Thyroid gland (tissue), 4 donors: Measurements from ENCODE around the gene ZNF142. TPM values are rescaled to one million over a fixed set of nuclear protein-coding genes. Genes with fewer than 3 reads are reported as not detected.

ENCODE experiments used
- DNase-seq, 2 donors: peaks; one replicate each; pipeline ENCODE4 v3.0.0-alpha.2; 2019
- H3K27ac ChIP-seq, 3 donors: fragments of 200-600 bp; sonication (generic); 1 replicate in 2 of 3; 2 replicates in 1 of 3; pipeline ENCODE4 v1.5.1; 2016 to 2019; ENCODE audit warnings: mild to moderate bottlenecking in 1 of 3, moderate library complexity in 1 of 3
- H3K27me3 ChIP-seq: fragments of 200-600 bp; sonication (generic); one replicate; pipeline ENCODE4 v1.5.1; 2019
- H3K36me3 ChIP-seq, 2 donors: fragments of 200-600 bp; sonication (generic); one replicate each; pipeline ENCODE4 v1.5.1; 2016 to 2019
- H3K4me1 ChIP-seq, 2 donors: fragments of 200-600 bp; sonication (generic); one replicate each; pipeline ENCODE4 v1.5.1; 2017 to 2019
- H3K4me3 ChIP-seq, 3 donors: fragments of 200-600 bp; sonication (generic); replicated peaks in 1 of 3; 1 replicate in 2 of 3; 2 replicates in 1 of 3; pipeline ENCODE4 v1.5.1; 2016; ENCODE audit warnings: mild to moderate bottlenecking in 1 of 3
- H3K9me3 ChIP-seq: fragments of 200-600 bp; sonication (generic); one replicate; pipeline ENCODE4 v1.5.1; 2017
- CTCF ChIP-seq, 6 experiments: fragments of 200-600 bp in 3 of 6; fragments of 450-650 bp in 3 of 6; sonication (generic) in 3 of 6; IDR thresholded peaks; one replicate each; pipeline ENCODE4 v1.5.1; 2016 to 2019; ENCODE audit warnings: antibody characterized with exemption in 6 of 6, mild to moderate bottlenecking in 2 of 6, inconsistent platforms in 1 of 6, moderate library complexity in 1 of 6
- POLR2A ChIP-seq, 2 donors: fragments of 450-650 bp; IDR thresholded peaks; one replicate each; pipeline ENCODE4 v1.6.1; 2017; ENCODE audit warnings: antibody characterized with exemption in 2 of 2, mild to moderate bottlenecking in 2 of 2, moderate library complexity in 1 of 2
- WGBS, 2 donors: methylation state at CpG; one replicate each; pipeline ENCODE4 v1.1.5; 2017; 5-methylcytosine and 5-hydroxymethylcytosine counted together
- intact Hi-C: fragments of 100-400 bp; cut with DNase I; formaldehyde crosslinking; loops from one replicate; pipeline ENCODE4 v1.15.1; 2023
- total RNA-seq, 4 donors: library from RNA; depleted of rRNA; stranded (reverse); fragments of >200 nt; gene quantifications; one replicate each; pipeline ENCODE4 v1.2.3, GENCODE V29; 2016

ZNF142 gene
- total RNA-seq, 4 donors from 2014 or later: 15.5 to 33.4 (median 24.0) TPM

GRCh38 chr2:218664653-218665052 is 5.2 kb upstream of the ZNF142 start:
- H3K27me3 ChIP-seq: no peaks in the 10 kb centered on the region
- peaks cover 0 to 6% of the 10 kb centered on the region in 2 donors for H3K4me1 ChIP-seq
- no peak for TF ChIP-seq POLR2A (IDR thresholded peaks at IDR 0.05)
- no peak for TF ChIP-seq CTCF (IDR thresholded peaks at IDR 0.05)
- intact Hi-C loops: no loop called here
- no peak for DNase-seq
- H3K36me3 ChIP-seq: peaks cover 51 to 59% of the 10 kb centered on the region in 2 donors
- no peaks in the 10 kb centered on the region for H3K9me3 ChIP-seq
- H3K27ac ChIP-seq: no peak overlapping the region
- 95 to 100% methylated on average over 7 of the region's 7 CpGs for WGBS, 2 donors
- H3K4me3 ChIP-seq: no peak overlapping the region

DNA sequence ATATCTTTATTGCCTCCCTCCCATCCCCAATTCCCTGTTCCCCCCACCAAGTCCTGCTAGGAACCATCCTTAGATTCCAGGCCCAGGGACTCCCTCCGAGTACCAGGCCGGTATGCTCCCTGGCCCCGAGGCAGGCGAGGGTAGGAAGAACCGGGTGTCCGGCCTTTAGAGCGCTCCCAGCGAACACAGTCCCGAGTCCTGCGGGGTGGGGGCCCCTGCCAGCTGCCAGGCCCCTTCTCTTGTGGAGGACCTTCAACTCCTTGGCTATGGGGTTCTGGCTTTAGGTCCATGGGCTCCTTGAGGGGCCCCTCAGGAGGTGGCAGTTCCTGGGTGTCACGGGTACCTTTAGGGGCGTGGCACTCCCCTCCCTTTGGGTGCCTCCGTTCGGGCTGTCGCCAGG is 4.5 kb upstream of the ZNF142 start:
- Histone ChIP-seq H3K9me3 (no peaks in the 10 kb centered on the region), H3K27me3 (no peaks in the 10 kb centered on the region), H3K4me3 (no peak overlapping the region), H3K36me3 (peaks cover 51 to 59% of the 10 kb centered on the region in 2 donors), H3K27ac (no peak overlapping the region), H3K4me1 (peaks cover 0 to 6% of the 10 kb centered on the region in 2 donors)
- 95 to 96% methylated on average over 8 to 9 of the region's 15 CpGs for WGBS, 2 donors
- TF ChIP-seq POLR2A (IDR thresholded peaks at IDR 0.05): no peak
- TF ChIP-seq CTCF (IDR thresholded peaks at IDR 0.05): no peak
- intact Hi-C loops: no loop called here
- no peak for DNase-seq

DNA sequence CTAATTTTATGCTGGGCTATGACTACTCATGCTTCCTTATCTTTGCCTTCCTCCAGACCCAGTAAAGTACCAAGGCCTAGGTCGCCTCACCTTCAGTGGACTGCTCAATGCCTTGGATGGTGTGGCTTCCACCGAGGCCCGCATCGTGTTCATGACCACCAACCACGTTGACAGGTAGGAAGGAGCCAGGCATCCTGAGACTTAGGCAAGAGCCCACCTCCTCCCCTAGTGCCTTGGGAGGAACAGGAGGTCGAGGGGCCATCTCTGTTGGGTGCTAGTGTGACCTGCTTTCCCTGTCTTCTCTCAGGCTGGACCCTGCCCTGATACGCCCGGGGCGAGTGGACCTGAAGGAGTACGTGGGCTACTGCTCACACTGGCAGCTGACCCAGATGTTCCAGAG is 3.4 kb upstream of the ZNF142 start:
- intact Hi-C loops: no loop called here
- DNase-seq: no peak
- Histone ChIP-seq H3K4me1 (peaks cover 6 to 15% of the 10 kb centered on the region in 2 donors), H3K9me3 (no peaks in the 10 kb centered on the region), H3K4me3 (no peak overlapping the region), H3K27ac (no peak overlapping the region), H3K36me3 (peaks cover 48 to 56% of the 10 kb centered on the region in 2 donors), H3K27me3 (no peaks in the 10 kb centered on the region)
- WGBS, 2 donors: 86 to 93% methylated on average over 1 to 10 of the region's 10 CpGs
- no peak for TF ChIP-seq POLR2A (IDR thresholded peaks at IDR 0.05)
- no peak for TF ChIP-seq CTCF (IDR thresholded peaks at IDR 0.05)

DNA sequence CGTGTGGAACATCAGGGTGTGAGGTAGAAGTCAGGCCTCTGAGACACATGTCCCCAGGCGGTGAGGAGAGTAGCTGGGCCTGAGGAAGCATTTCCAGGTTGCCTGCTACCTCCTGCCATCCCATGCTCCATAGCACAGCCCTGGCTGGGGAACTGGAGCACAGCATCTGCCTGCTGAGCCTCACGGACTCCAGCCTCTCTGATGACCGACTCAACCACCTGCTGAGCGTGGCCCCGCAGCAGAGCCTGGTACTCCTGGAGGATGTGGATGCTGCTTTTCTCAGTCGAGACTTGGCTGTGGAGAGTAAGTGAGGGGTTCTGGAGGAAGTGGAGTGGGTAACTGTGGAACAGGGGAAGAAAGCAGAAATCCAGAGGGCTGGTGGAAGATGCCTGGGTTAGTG is 3.0 kb upstream of the ZNF142 start:
- intact Hi-C loops: no loop called here
- peaks cover 6 to 15% of the 10 kb centered on the region in 2 donors for H3K4me1 ChIP-seq
- no peak overlapping the region for H3K27ac ChIP-seq
- no peak for TF ChIP-seq CTCF (IDR thresholded peaks at IDR 0.05)
- TF ChIP-seq POLR2A (IDR thresholded peaks at IDR 0.05): no peak
- no peaks in the 10 kb centered on the region for H3K9me3 ChIP-seq
- H3K36me3 ChIP-seq: peaks cover 44 to 51% of the 10 kb centered on the region in 2 donors
- WGBS, 2 donors: 92 to 93% methylated on average over 7 of the region's 7 CpGs
- H3K4me3 ChIP-seq: no peak overlapping the region
- H3K27me3 ChIP-seq: no peaks in the 10 kb centered on the region
- no peak for DNase-seq

DNA sequence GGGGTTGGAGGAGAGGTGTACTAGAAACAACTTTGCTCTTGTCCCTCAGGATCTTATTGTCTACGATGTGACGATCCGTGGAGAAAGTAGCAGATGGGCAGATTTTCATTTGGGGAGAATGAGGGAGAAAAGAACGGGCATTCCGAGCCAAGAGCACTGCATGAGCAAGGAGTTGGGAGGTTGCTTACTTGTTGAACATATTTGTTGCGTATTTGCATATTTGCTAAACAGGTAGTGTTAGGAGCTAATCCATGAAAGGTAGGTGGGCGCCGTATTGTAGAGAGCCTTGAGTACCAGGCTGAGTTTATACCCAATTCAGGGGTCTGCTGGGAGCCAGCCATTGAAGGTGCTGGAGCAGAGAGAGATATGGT is 550 bp upstream of the ZNF142 start:
- no peaks in the 10 kb centered on the region for H3K27me3 ChIP-seq
- 11 to 15% methylated on average over 8 of the region's 8 CpGs for WGBS, 2 donors
- peaks cover 39 to 44% of the 10 kb centered on the region in 2 donors for H3K36me3 ChIP-seq
- no peaks in the 10 kb centered on the region for H3K9me3 ChIP-seq
- H3K27ac ChIP-seq: no peak overlapping the region
- peak overlapping the region in 2 of 3 donors; percentile 77 to 85 for H3K4me3 ChIP-seq
- intact Hi-C loops: loop anchor here (10.0 kb wide), 1 partner anchor 255 kb away; no protein-coding TSS in a partner anchor
- TF ChIP-seq POLR2A (IDR thresholded peaks at IDR 0.05) (no peak), CTCF (IDR thresholded peaks at IDR 0.05) (no peak)
- no peak for DNase-seq
- peaks cover 6 to 15% of the 10 kb centered on the region in 2 donors for H3K4me1 ChIP-seq
